HG03139 (cell line): Measurements from ENCODE around the gene CNTRL.
"Not testable (repeated sequence)": the region's sequence is repeated elsewhere in the genome, so short reads cannot be mapped to it uniquely, and the experiment has no call there.

Source experiments
- ATAC-seq: cut with Tn5 transposase; IDR thresholded peaks from one replicate; pipeline ENCODE4 v1.9.1; 2021; ENCODE audit not compliant: unreplicated experiment

Gene CNTRL

GRCh38 chr9:121178676-121179372 is 104.1 kb downstream of the CNTRL start:
- no peak for ATAC-seq

- not testable (repeated sequence) for ATAC-seq
These were observed 104.6 kb downstream of the CNTRL start for GRCh38 chr9:121179373-121179721.

GRCh38 chr9:121179930-121180681 is 105.4 kb downstream of the CNTRL start:
- no peak for ATAC-seq

- no peak for ATAC-seq
These were observed 107.5 kb downstream of the CNTRL start for GRCh38 chr9:121182101-121182836.

- no peak for ATAC-seq
These were observed 108.2 kb downstream of the CNTRL start for GRCh38 chr9:121182989-121183388.

- ATAC-seq: no peak
These were observed 109.1 kb downstream of the CNTRL start for GRCh38 chr9:121183666-121184423.

- ATAC-seq: no peak
These were observed 109.7 kb downstream of the CNTRL start for GRCh38 chr9:121184463-121184862.

GRCh38 chr9:121185178-121185745 is 110.5 kb downstream of the CNTRL start:
- ATAC-seq: no peak

GRCh38 chr9:121185774-121186403 is 111.1 kb downstream of the CNTRL start:
- ATAC-seq: no peak

GRCh38 chr9:121187636-121188305 is 113.0 kb downstream of the CNTRL start:
- no peak for ATAC-seq

- no peak for ATAC-seq
These were observed 114.3 kb downstream of the CNTRL start for GRCh38 chr9:121189006-121189405.

- no peak for ATAC-seq
These were observed 114.9 kb downstream of the CNTRL start for GRCh38 chr9:121189660-121190059.

GRCh38 chr9:121191235-121191634 is 116.5 kb downstream of the CNTRL start:
- ATAC-seq: no peak

- ATAC-seq: no peak
These were observed 117.8 kb downstream of the CNTRL start for GRCh38 chr9:121192518-121192917.

GRCh38 chr9:121192959-121193640 is 118.3 kb downstream of the CNTRL start:
- no peak for ATAC-seq

- no peak for ATAC-seq
These were observed 120.0 kb downstream of the CNTRL start for GRCh38 chr9:121194730-121195129.

- no peak for ATAC-seq
These were observed 121.6 kb downstream of the CNTRL start for GRCh38 chr9:121196389-121196788.

- no peak for ATAC-seq
These were observed 122.4 kb downstream of the CNTRL start for GRCh38 chr9:121197132-121197531.

GRCh38 chr9:121198512-121199042 is 123.8 kb downstream of the CNTRL start:
- ATAC-seq: no peak
